HG02884 (cell line): ENCODE results near the gene CSH2.

Experiments used
- ATAC-seq: cut with Tn5 transposase; IDR thresholded peaks from one replicate; pipeline ENCODE4 v1.9.1; 2021; ENCODE audit warnings: mild to moderate bottlenecking, moderate library complexity; ENCODE audit not compliant: unreplicated experiment

Gene CSH2

GRCh38 chr17:63837480-63837879, 36.0 kb downstream of the CSH2 start:
- no peak for ATAC-seq

GRCh38 chr17:63836811-63837210, 36.7 kb downstream of the CSH2 start:
- no peak for ATAC-seq

GRCh38 chr17:63835167-63835720, 38.2 kb downstream of the CSH2 start:
- no peak for ATAC-seq

GRCh38 chr17:63834431-63835166, 38.9 kb downstream of the CSH2 start:
- ATAC-seq = no peak

GRCh38 chr17:63833741-63834373, 39.6 kb downstream of the CSH2 start:
- ATAC-seq = no peak

GRCh38 chr17:63833026-63833740, 40.3 kb downstream of the CSH2 start:
- ATAC-seq = no peak

- no peak for ATAC-seq
Measured at GRCh38 chr17:63832455-63832854, 41.0 kb downstream of the CSH2 start.

GRCh38 chr17:63832014-63832413, 41.5 kb downstream of the CSH2 start:
- ATAC-seq = no peak

- ATAC-seq = no peak
Measured at GRCh38 chr17:63831505-63831904, 42.0 kb downstream of the CSH2 start.

GRCh38 chr17:63830904-63831491, 42.5 kb downstream of the CSH2 start:
- ATAC-seq = no peak

GRCh38 chr17:63830278-63830677, 43.2 kb downstream of the CSH2 start:
- ATAC-seq = no peak

GRCh38 chr17:63828936-63829335, 44.5 kb downstream of the CSH2 start:
- no peak for ATAC-seq

- no peak for ATAC-seq
Measured at GRCh38 chr17:63827801-63828221, 45.7 kb downstream of the CSH2 start.

- ATAC-seq = peak; percentile 78
Measured at GRCh38 chr17:63827002-63827800, 46.3 kb downstream of the CSH2 start, which contains the start of the genes FTSJ3 and PSMC5. Gene FTSJ3, minus strand, starts transcription at chr17:63827663. Its CDS starts 761 bp downstream, at chr17:63826902. Gene PSMC5, plus strand, starts transcription at chr17:63827431. Its CDS starts 60 bp downstream, at chr17:63827491.

- ATAC-seq = no peak
Measured at GRCh38 chr17:63826468-63827001, 46.9 kb downstream of the CSH2 start.

GRCh38 chr17:63824362-63824761, 49.1 kb downstream of the CSH2 start:
- ATAC-seq = no peak

- no peak for ATAC-seq
Measured at GRCh38 chr17:63823659-63824331, 49.7 kb downstream of the CSH2 start.

GRCh38 chr17:63822537-63822936, 50.9 kb downstream of the CSH2 start:
- ATAC-seq = no peak
